Measurements from ENCODE around the gene CSNK1A1. TPM values are rescaled to one million over a fixed set of nuclear protein-coding genes. Genes with fewer than 3 reads are reported as not detected.

The CSNK1A1 gene
- total RNA-seq, 4 donors from 2014 or later = 283 to 347 (median 336) TPM

- Histone ChIP-seq H3K27ac (replicated peaks in 1 of 4) (no peak overlapping the region), H3K36me3 (no peaks in the 10 kb centered on the region), H3K4me1 (peaks cover 0 to 3% (median under 1%) of the 10 kb centered on the region in 4 donors), H3K9me3 (no peaks in the 10 kb centered on the region), H3K4me3 (no peak overlapping the region), H3K27me3 (no peaks in the 10 kb centered on the region)
- no peak for TF ChIP-seq EP300 (IDR thresholded peaks at IDR 0.05)
- no peak for TF ChIP-seq POLR2AphosphoS5 (IDR thresholded peaks at IDR 0.05)
- no peak for TF ChIP-seq POLR2A (IDR thresholded peaks at IDR 0.05; ENCODE audit: low read depth)
- no peak for TF ChIP-seq CTCF (IDR thresholded peaks at IDR 0.05)
- WGBS = 82% methylated on average over 3 of the region's 3 CpGs
- DNase-seq (ENCODE audit: extremely low spot score) = no peak
- intact Hi-C loops (cut with DNase I) = no loop called here
Observed at GRCh38 chr5:149575131-149575530, 23.9 kb upstream of the CSNK1A1 start.

- no peaks in the 10 kb centered on the region for H3K36me3 ChIP-seq
- TF ChIP-seq CTCF (IDR thresholded peaks at IDR 0.05) (no peak), EP300 (IDR thresholded peaks at IDR 0.05) (no peak), POLR2A (IDR thresholded peaks at IDR 0.05; ENCODE audit: low read depth) (no peak), POLR2AphosphoS5 (IDR thresholded peaks at IDR 0.05) (no peak)
- H3K4me1 ChIP-seq = peaks cover 0 to 3% (median 0%) of the 10 kb centered on the region in 4 donors
- H3K4me3 ChIP-seq = no peak overlapping the region
- no peaks in the 10 kb centered on the region for H3K9me3 ChIP-seq
- DNase-seq (ENCODE audit: extremely low spot score) = peak; percentile 34
- 92% methylated on average over 4 of the region's 4 CpGs for WGBS
- H3K27me3 ChIP-seq = no peaks in the 10 kb centered on the region
- intact Hi-C loops (cut with DNase I) = no loop called here
- H3K27ac ChIP-seq (replicated peaks in 1 of 4) = no peak overlapping the region
Observed at GRCh38 chr5:149572576-149573231, 21.5 kb upstream of the CSNK1A1 start.

DNA sequence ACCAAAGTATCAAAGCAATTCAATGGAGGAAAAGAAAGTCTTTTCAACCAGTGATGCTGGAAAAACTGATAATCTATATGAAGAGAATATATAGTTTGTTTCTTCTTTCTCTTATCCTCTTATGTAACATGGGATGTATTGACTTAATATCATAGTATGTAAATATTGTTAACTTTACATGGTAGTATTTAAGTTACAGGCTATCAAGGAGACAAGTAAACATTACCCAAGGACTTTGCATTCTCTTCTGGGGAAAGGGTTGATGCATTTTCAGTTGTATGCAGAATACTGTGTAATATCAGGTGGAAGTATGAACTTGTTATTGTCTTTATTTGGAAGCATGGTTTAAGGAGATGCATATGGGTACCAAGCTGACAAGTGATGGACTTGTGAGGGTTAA, 20.9 kb upstream of the CSNK1A1 start:
- TF ChIP-seq EP300 (IDR thresholded peaks at IDR 0.05) = no peak
- TF ChIP-seq POLR2AphosphoS5 (IDR thresholded peaks at IDR 0.05) = no peak
- TF ChIP-seq CTCF (IDR thresholded peaks at IDR 0.05) = no peak
- no peak for TF ChIP-seq POLR2A (IDR thresholded peaks at IDR 0.05; ENCODE audit: low read depth)
- H3K4me3 ChIP-seq = no peak overlapping the region
- DNase-seq (ENCODE audit: extremely low spot score) = no peak
- no peaks in the 10 kb centered on the region for H3K27me3 ChIP-seq
- no peaks in the 10 kb centered on the region for H3K9me3 ChIP-seq
- no peak overlapping the region for H3K27ac ChIP-seq (replicated peaks in 1 of 4)
- H3K4me1 ChIP-seq = peaks cover 0 to 3% (median 0%) of the 10 kb centered on the region in 4 donors
- no peaks in the 10 kb centered on the region for H3K36me3 ChIP-seq
- intact Hi-C loops (cut with DNase I) = no loop called here

- no peak overlapping the region for H3K4me3 ChIP-seq
- intact Hi-C loops (cut with DNase I) = loop anchor here (5.0 kb wide), 1 partner anchor 200 kb away; no protein-coding TSS in a partner anchor
- H3K27me3 ChIP-seq = no peaks in the 10 kb centered on the region
- 79% methylated on average over 1 of the region's 1 CpG for WGBS
- peaks cover 21 to 29% (median 26%) of the 10 kb centered on the region in 4 donors for H3K4me1 ChIP-seq
- no peaks in the 10 kb centered on the region for H3K9me3 ChIP-seq
- no peak for DNase-seq (ENCODE audit: extremely low spot score)
- H3K27ac ChIP-seq (replicated peaks in 1 of 4) = no peak overlapping the region
- TF ChIP-seq POLR2AphosphoS5 (IDR thresholded peaks at IDR 0.05) (no peak), EP300 (IDR thresholded peaks at IDR 0.05) (no peak), POLR2A (IDR thresholded peaks at IDR 0.05; ENCODE audit: low read depth) (no peak), CTCF (IDR thresholded peaks at IDR 0.05) (no peak)
- no peaks in the 10 kb centered on the region for H3K36me3 ChIP-seq
Observed at GRCh38 chr5:149567226-149567625, 16.0 kb upstream of the CSNK1A1 start.

Measured in esophagus muscularis mucosa (tissue), 4 donors.